Activated T-cell treated with anti-CD3 and anti-CD28 coated beads, Interleukin-2, amount 50 U/mL, for 72 hours (primary cell): ENCODE results near the gene PRLR. TPM values are rescaled to one million over a fixed set of nuclear protein-coding genes. Genes with fewer than 3 reads are reported as not detected.

Source experiments
- ATAC-seq, 2 donors: fragments of 150-1000 bp; cut with Tn5 transposase; replicated peaks in 1 of 2; 2 replicates each; pipeline ENCODE4 v1.10.0; 2021; ENCODE audit warnings: moderate library complexity in 2 of 2, mild to moderate bottlenecking in 1 of 2
- DNase-seq, 2 donors: peaks; one replicate each; pipeline ENCODE4 v3.0.0; 2021 to 2022; ENCODE audit warnings: mixed read lengths in 1 of 2
- H3K27ac Mint-ChIP-seq: one replicate; pipeline ENCODE4 v1.8.0; 2022; ENCODE audit warnings: mild to moderate bottlenecking, moderate library complexity, mixed read lengths
- H3K27me3 Mint-ChIP-seq: one replicate; pipeline ENCODE4 v1.8.0; 2022; ENCODE audit warnings: low read depth, mixed read lengths
- H3K36me3 Mint-ChIP-seq, 2 donors: one replicate each; pipeline ENCODE4 v1.8.0; 2022; ENCODE audit warnings: mixed read lengths in 2 of 2, mild to moderate bottlenecking in 1 of 2; ENCODE audit not compliant: insufficient read depth in 2 of 2
- H3K4me1 Mint-ChIP-seq: one replicate; pipeline ENCODE4 v1.8.0; 2022; ENCODE audit warnings: low read depth, mixed read lengths
- H3K4me3 Mint-ChIP-seq, 2 donors: one replicate each; pipeline ENCODE4 v1.8.0; 2022; ENCODE audit warnings: mild to moderate bottlenecking in 2 of 2, mixed read lengths in 2 of 2, moderate library complexity in 2 of 2
- H3K9me3 Mint-ChIP-seq, 2 donors: one replicate each; pipeline ENCODE4 v1.8.0; 2022; ENCODE audit warnings: mixed read lengths in 2 of 2
- total RNA-seq, 2 donors: library from RNA; stranded (reverse); gene quantifications; one replicate each; pipeline ENCODE4 v1.2.3, GENCODE V29; 2022

PRLR gene
- total RNA-seq, 2 donors from 2014 or later = 0.25 TPM; not detected in 1

GRCh38 chr5:35012365-35012764 lies 217.9 kb downstream of the PRLR start:
- no peak for ATAC-seq
- H3K27ac Mint-ChIP-seq = no peak overlapping the region
- H3K36me3 Mint-ChIP-seq = no peaks in the 10 kb centered on the region
- H3K27me3 Mint-ChIP-seq = peaks cover 34% of the 10 kb centered on the region
- H3K4me3 Mint-ChIP-seq = no peak overlapping the region
- no peak for DNase-seq
- no peaks in the 10 kb centered on the region for H3K9me3 Mint-ChIP-seq
- no peaks in the 10 kb centered on the region for H3K4me1 Mint-ChIP-seq

DNA sequence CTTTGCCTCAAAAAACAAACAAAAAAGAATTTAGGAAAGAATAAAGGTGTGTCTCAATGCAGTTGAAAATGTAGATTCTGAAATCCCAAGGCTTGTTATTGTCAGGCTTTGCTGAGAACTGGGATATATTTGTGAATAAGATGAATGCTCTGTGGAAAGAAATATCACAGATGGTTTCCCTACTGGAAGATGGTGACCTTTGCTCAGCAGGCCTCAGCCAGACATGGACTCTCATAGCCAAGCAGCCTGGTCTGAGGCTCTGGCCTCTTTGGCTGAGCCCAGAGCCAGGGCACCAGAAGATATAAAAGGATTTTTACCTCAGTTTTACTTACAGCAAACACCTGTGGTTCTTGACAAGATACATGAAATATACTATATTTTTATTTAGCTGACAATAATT lies 219.6 kb downstream of the PRLR start:
- ATAC-seq = no peak

GRCh38 chr5:35009657-35010056 lies 220.6 kb downstream of the PRLR start:
- Mint-ChIP-seq H3K27ac (no peak overlapping the region), H3K4me3 (no peak overlapping the region), H3K4me1 (no peaks in the 10 kb centered on the region), H3K9me3 (no peaks in the 10 kb centered on the region), H3K36me3 (no peaks in the 10 kb centered on the region), H3K27me3 (peaks cover 32% of the 10 kb centered on the region)
- no peak for ATAC-seq
- no peak for DNase-seq

More for the DNA sequence above, 219.6 kb downstream of the PRLR start:
- Mint-ChIP-seq H3K9me3 (no peaks in the 10 kb centered on the region), H3K27ac (no peak overlapping the region), H3K36me3 (no peaks in the 10 kb centered on the region), H3K4me1 (no peaks in the 10 kb centered on the region), H3K27me3 (peaks cover 35% of the 10 kb centered on the region), H3K4me3 (no peak overlapping the region)
- no peak for DNase-seq

DNA sequence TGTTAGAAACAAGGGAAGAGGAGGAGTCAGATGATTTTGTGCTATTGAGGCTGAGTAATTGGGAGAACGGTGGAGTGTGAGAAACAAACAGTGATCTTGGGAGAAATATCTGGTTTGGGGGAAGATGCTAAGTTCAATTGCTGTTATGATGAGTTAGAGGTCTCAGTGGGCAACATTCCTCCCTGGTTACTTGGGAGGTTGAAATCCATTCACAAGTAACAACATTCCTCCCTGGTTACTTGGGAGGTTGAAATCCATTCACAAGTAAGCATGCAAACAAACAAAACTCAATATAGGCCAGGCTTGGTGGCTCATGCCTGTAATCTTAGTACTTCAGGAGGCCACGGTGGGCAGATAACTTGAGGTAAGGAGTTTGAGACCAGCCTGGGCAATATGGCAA lies 221.3 kb downstream of the PRLR start:
- DNase-seq (no peak), ATAC-seq (no peak)
- no peaks in the 10 kb centered on the region for H3K9me3 Mint-ChIP-seq
- peaks cover 33% of the 10 kb centered on the region for H3K27me3 Mint-ChIP-seq
- no peaks in the 10 kb centered on the region for H3K4me1 Mint-ChIP-seq
- no peaks in the 10 kb centered on the region for H3K36me3 Mint-ChIP-seq
- no peak overlapping the region for H3K27ac Mint-ChIP-seq
- H3K4me3 Mint-ChIP-seq = no peak overlapping the region

- ATAC-seq (no peak), DNase-seq (no peak)
- H3K36me3 Mint-ChIP-seq = no peaks in the 10 kb centered on the region
- no peaks in the 10 kb centered on the region for H3K9me3 Mint-ChIP-seq
- no peak overlapping the region for H3K4me3 Mint-ChIP-seq
- H3K4me1 Mint-ChIP-seq = no peaks in the 10 kb centered on the region
- H3K27me3 Mint-ChIP-seq = peaks cover 50% of the 10 kb centered on the region
- H3K27ac Mint-ChIP-seq = no peak overlapping the region
These were observed 225.5 kb downstream of the PRLR start for GRCh38 chr5:35004771-35005170.

DNA sequence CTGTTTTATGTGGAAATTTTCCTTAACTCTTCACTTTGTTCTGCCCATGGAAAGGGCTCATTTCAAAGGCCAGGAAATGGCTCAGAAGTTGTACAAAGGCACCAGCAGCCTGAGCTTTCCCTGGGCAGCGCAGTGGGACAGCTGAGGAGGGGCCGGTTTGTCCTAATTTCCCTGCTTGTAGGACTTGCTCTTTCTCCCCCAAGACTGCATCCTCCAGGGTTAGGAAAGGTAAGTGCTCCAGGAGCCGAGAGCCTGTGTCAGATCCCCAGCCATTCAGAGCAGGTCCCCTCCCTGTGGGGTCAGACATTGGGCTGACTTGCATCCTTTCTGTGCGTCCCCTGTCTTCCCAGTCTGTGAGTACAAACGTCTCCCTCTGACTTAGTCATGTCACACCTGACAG lies 226.1 kb downstream of the PRLR start:
- no peak overlapping the region for H3K4me3 Mint-ChIP-seq
- H3K27ac Mint-ChIP-seq = no peak overlapping the region
- H3K27me3 Mint-ChIP-seq = peaks cover 52% of the 10 kb centered on the region
- H3K36me3 Mint-ChIP-seq = no peaks in the 10 kb centered on the region
- ATAC-seq (no peak), DNase-seq (no peak)
- H3K9me3 Mint-ChIP-seq = no peaks in the 10 kb centered on the region
- no peaks in the 10 kb centered on the region for H3K4me1 Mint-ChIP-seq

DNA sequence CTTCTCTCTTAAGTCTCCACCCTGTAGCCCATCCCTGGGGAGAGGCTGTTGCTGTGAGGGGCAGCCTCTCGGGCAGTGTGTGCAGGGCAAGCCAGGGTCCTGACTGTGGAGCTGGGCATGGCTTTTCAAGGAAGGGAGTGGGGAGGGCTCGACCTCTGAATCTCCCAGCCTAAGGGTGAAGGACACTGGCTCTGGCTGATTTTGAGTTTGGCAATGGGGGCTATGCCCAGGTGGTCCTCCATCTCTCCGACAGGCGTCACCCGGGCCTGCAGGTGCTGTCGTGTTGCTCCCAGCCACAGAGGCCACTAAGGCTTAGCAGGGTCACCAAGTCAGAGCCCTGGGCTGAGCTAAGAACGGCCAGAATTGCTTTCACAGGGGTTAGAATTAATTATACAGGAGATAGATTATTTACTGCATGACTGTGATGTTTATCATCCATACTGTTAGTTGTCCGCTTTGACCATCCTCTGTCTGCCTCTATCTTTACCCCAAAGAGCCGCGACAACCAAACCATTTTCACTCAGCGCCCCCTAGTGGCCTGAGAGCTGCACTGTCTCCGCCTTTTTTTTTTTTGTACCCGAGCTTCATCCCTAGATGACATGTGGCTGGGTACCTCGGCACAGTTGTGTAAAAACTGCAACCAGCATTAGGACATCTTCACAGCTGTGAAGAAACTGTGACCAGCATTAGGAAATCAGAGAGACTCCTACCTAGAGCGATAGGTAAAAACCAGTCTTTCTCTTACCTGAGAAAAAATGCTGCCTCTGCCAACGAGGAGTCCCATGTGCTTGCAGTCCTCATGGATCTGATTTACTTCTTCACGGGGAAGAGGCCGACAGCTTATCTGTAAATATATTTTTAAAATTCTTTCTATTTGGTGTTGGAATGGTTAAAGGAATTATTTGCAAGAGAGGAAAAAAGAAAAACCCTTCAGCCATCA lies 227.0 kb downstream of the PRLR start:
- Mint-ChIP-seq H3K4me3 (no peak overlapping the region), H3K36me3 (no peaks in the 10 kb centered on the region), H3K9me3 (no peaks in the 10 kb centered on the region), H3K27ac (no peak overlapping the region), H3K4me1 (no peaks in the 10 kb centered on the region), H3K27me3 (peaks cover 52% of the 10 kb centered on the region)
- ATAC-seq (peak; percentile 54 to 63), DNase-seq (peak; percentile 59 to 75)

DNA sequence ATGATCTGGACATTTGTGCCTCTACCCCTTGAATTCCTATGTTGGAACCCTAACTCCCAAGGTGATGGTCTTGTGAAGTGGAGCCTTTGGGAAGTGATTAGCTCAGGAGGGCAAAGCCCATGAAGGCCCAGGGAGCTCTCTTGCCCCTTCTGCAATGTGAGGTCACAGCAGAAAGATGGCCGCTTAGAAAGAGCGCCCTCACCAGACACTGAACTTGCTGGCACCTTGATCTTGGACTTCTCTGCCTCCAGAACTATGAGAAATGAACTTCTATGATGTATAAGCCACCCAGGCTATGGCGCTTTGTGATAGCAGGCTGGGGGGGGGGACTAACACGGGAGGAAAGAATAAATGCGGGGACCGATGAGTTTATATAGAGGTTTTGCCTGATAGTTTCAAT lies 227.8 kb downstream of the PRLR start:
- Mint-ChIP-seq H3K27ac (no peak overlapping the region), H3K36me3 (no peaks in the 10 kb centered on the region), H3K9me3 (no peaks in the 10 kb centered on the region), H3K4me3 (no peak overlapping the region), H3K4me1 (no peaks in the 10 kb centered on the region), H3K27me3 (peaks cover 44% of the 10 kb centered on the region)
- no peak for DNase-seq
- no peak for ATAC-seq

- Mint-ChIP-seq H3K4me1 (no peaks in the 10 kb centered on the region), H3K4me3 (no peak overlapping the region), H3K27ac (no peak overlapping the region), H3K9me3 (no peaks in the 10 kb centered on the region), H3K36me3 (no peaks in the 10 kb centered on the region), H3K27me3 (peaks cover 42% of the 10 kb centered on the region)
- no peak for ATAC-seq
- no peak for DNase-seq
These were observed 228.4 kb downstream of the PRLR start for GRCh38 chr5:35001842-35002241.

Other genes with a start within 250 kb of the PRLR start
- not detected for gene AGXT2, start 182.5 kb downstream of the PRLR start, total RNA-seq